Liver (tissue), 3 donors: ENCODE data around the gene FAM120AOS.

Experiments used
- EGR1 ChIP-seq, 2 donors: IDR thresholded peaks; 2 replicates each; pipeline ENCODE4 v1.6.1; 2016 to 2018; ENCODE audit warnings: antibody characterized with exemption in 2 of 2, low read depth in 2 of 2
- GABPA ChIP-seq, 2 donors: IDR thresholded peaks in 1 of 2; conservative IDR thresholded peaks in 1 of 2; 2 replicates each; pipeline ENCODE4 v1.6.1; 2016; ENCODE audit warnings: antibody characterized with exemption in 2 of 2, mild to moderate bottlenecking in 1 of 2, moderate library complexity in 1 of 2
- HNF4A ChIP-seq, 2 donors: conservative IDR thresholded peaks; 2 replicates each; pipeline ENCODE4 v1.6.1; 2016; ENCODE audit warnings: antibody characterized with exemption in 2 of 2, mild to moderate bottlenecking in 2 of 2
- JUND ChIP-seq, 2 donors: IDR thresholded peaks; 2 replicates each; pipeline ENCODE4 v1.6.1; 2016; ENCODE audit warnings: antibody characterized with exemption in 2 of 2
- NR2F2 ChIP-seq: IDR thresholded peaks from 2 replicates; pipeline ENCODE4 v1.6.1; 2016; ENCODE audit warnings: antibody characterized with exemption
- RAD21 ChIP-seq, 2 donors: IDR thresholded peaks; 2 replicates each; pipeline ENCODE4 v1.6.1; 2016; ENCODE audit warnings: antibody characterized with exemption in 2 of 2, mild to moderate bottlenecking in 2 of 2
- RXRA ChIP-seq, 2 donors: IDR thresholded peaks; 2 replicates each; pipeline ENCODE4 v1.6.1; 2017 to 2018; ENCODE audit warnings: antibody characterized with exemption in 2 of 2, mild to moderate bottlenecking in 1 of 2
- SP1 ChIP-seq: IDR thresholded peaks from 2 replicates; pipeline ENCODE4 v1.6.1; 2018; ENCODE audit warnings: antibody characterized with exemption, mild to moderate bottlenecking
- YY1 ChIP-seq: IDR thresholded peaks from 2 replicates; pipeline ENCODE4 v1.6.1; 2016; ENCODE audit warnings: antibody characterized with exemption, mild to moderate bottlenecking
- TF ChIP-seq, protein P1 (sequence below): IDR thresholded peaks from 2 replicates; pipeline ENCODE4 v1.6.1; 2016; ENCODE audit warnings: antibody characterized with exemption
- TF ChIP-seq, protein P2 (sequence below): fragments of 150-350 bp; IDR thresholded peaks from 2 replicates; pipeline ENCODE4 v1.5.1; 2017; ENCODE audit warnings: improper control_type of control experiment, low read depth, low read length; ENCODE audit not compliant: missing input control
- TF ChIP-seq, protein P3 (sequence below): IDR thresholded peaks from 2 replicates; pipeline ENCODE4 v1.6.1; 2016; ENCODE audit warnings: antibody characterized with exemption
- TF ChIP-seq, protein P4 (sequence below): IDR thresholded peaks from 2 replicates; pipeline ENCODE4 v1.6.1; 2016; ENCODE audit warnings: antibody characterized with exemption, mild to moderate bottlenecking
- TF ChIP-seq, protein P5 (sequence below): IDR thresholded peaks from 2 replicates; pipeline ENCODE4 v1.6.1; 2016; ENCODE audit warnings: antibody characterized with exemption
- donor health status: healthy.
- donor health status: healthy.

DNA sequence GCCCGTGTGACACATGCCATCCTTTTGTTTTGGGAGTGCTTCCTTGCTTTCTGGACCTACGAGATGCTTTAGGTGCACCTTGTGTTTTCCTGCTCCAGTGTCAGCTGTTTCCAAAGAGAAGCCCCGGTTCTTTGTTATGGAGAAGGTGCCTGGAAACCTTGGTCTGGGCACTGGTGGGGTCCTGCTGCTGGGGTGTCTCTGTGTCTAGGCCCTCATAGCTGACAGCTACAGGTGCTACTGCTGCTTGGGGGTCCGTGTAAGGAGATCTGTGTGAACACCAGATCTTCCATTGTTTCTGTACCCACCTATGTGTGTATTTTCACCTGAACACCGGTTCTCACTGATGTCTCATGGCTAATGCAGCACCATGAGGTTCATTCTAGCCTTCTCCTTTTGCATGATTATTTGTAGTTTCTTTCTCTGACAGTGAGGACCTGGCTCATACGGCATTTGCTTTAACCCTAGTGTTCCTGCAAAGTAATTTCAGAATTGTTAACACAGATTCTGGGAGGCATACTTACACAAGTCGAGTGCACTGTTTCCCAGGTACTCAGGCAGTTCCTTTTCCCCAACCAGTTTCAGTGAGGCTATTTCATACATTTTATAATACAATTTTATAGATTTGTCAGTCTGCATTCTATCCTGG is 13.2 kb upstream of the FAM120AOS start:
- TF ChIP-seq, protein P1, sequence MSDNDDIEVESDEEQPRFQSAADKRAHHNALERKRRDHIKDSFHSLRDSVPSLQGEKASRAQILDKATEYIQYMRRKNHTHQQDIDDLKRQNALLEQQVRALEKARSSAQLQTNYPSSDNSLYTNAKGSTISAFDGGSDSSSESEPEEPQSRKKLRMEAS, result no peak
- TF ChIP-seq, protein P2, sequence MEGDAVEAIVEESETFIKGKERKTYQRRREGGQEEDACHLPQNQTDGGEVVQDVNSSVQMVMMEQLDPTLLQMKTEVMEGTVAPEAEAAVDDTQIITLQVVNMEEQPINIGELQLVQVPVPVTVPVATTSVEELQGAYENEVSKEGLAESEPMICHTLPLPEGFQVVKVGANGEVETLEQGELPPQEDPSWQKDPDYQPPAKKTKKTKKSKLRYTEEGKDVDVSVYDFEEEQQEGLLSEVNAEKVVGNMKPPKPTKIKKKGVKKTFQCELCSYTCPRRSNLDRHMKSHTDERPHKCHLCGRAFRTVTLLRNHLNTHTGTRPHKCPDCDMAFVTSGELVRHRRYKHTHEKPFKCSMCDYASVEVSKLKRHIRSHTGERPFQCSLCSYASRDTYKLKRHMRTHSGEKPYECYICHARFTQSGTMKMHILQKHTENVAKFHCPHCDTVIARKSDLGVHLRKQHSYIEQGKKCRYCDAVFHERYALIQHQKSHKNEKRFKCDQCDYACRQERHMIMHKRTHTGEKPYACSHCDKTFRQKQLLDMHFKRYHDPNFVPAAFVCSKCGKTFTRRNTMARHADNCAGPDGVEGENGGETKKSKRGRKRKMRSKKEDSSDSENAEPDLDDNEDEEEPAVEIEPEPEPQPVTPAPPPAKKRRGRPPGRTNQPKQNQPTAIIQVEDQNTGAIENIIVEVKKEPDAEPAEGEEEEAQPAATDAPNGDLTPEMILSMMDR, result no peak
- TF ChIP-seq SP1 (no peak), GABPA (IDR thresholded peaks at IDR 0.05 in 1 of 2, conservative IDR thresholded peaks at IDR 0.05 in 1 of 2) (no peak), YY1 (no peak), RXRA (IDR thresholded peaks at IDR 0.05) (no peak), EGR1 (IDR thresholded peaks at IDR 0.05; ENCODE audit: low read depth in 2 of 2) (no peak), JUND (IDR thresholded peaks at IDR 0.05) (no peak), RAD21 (IDR thresholded peaks at IDR 0.05) (no peak), NR2F2 (no peak), HNF4A (conservative IDR thresholded peaks at IDR 0.05) (no peak)
- TF ChIP-seq, protein P3, sequence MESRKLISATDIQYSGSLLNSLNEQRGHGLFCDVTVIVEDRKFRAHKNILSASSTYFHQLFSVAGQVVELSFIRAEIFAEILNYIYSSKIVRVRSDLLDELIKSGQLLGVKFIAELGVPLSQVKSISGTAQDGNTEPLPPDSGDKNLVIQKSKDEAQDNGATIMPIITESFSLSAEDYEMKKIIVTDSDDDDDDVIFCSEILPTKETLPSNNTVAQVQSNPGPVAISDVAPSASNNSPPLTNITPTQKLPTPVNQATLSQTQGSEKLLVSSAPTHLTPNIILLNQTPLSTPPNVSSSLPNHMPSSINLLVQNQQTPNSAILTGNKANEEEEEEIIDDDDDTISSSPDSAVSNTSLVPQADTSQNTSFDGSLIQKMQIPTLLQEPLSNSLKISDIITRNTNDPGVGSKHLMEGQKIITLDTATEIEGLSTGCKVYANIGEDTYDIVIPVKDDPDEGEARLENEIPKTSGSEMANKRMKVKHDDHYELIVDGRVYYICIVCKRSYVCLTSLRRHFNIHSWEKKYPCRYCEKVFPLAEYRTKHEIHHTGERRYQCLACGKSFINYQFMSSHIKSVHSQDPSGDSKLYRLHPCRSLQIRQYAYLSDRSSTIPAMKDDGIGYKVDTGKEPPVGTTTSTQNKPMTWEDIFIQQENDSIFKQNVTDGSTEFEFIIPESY, result no peak
- TF ChIP-seq, protein P4, sequence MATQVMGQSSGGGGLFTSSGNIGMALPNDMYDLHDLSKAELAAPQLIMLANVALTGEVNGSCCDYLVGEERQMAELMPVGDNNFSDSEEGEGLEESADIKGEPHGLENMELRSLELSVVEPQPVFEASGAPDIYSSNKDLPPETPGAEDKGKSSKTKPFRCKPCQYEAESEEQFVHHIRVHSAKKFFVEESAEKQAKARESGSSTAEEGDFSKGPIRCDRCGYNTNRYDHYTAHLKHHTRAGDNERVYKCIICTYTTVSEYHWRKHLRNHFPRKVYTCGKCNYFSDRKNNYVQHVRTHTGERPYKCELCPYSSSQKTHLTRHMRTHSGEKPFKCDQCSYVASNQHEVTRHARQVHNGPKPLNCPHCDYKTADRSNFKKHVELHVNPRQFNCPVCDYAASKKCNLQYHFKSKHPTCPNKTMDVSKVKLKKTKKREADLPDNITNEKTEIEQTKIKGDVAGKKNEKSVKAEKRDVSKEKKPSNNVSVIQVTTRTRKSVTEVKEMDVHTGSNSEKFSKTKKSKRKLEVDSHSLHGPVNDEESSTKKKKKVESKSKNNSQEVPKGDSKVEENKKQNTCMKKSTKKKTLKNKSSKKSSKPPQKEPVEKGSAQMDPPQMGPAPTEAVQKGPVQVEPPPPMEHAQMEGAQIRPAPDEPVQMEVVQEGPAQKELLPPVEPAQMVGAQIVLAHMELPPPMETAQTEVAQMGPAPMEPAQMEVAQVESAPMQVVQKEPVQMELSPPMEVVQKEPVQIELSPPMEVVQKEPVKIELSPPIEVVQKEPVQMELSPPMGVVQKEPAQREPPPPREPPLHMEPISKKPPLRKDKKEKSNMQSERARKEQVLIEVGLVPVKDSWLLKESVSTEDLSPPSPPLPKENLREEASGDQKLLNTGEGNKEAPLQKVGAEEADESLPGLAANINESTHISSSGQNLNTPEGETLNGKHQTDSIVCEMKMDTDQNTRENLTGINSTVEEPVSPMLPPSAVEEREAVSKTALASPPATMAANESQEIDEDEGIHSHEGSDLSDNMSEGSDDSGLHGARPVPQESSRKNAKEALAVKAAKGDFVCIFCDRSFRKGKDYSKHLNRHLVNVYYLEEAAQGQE, result no peak
- TF ChIP-seq, protein P5, sequence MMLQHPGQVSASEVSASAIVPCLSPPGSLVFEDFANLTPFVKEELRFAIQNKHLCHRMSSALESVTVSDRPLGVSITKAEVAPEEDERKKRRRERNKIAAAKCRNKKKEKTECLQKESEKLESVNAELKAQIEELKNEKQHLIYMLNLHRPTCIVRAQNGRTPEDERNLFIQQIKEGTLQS, result no peak
